Psoas muscle (tissue), 8 donors: ENCODE results near the gene TMEM60. TPM values are rescaled to one million over a fixed set of nuclear protein-coding genes. Genes with fewer than 3 reads are reported as not detected.
"Not testable (repeated sequence)": the region's sequence is repeated elsewhere in the genome, so short reads cannot be mapped to it uniquely, and the experiment has no call there.

Source experiments
- ATAC-seq, 4 donors: fragments of 200-7000 bp; cut with Tn5 transposase; one replicate each; pipeline ENCODE4 v1.9.1; 2020; ENCODE audit warnings: moderate library complexity in 3 of 4, mild to moderate bottlenecking in 2 of 4
- DNase-seq, 2 donors: peaks; one replicate each; pipeline ENCODE4 v3.0.0-alpha.2; 2020
- H3K27ac ChIP-seq: fragments of 200-600 bp; one replicate; pipeline ENCODE4 v1.8.0; 2022
- H3K27me3 ChIP-seq, 3 donors: fragments of 200-600 bp in 1 of 3; one replicate each; pipeline versions ENCODE4 v1.6.1 to v1.8.0; 2013 to 2022; ENCODE audit warnings: low read length in 2 of 3, mild to moderate bottlenecking in 2 of 3, moderate library complexity in 1 of 3; ENCODE audit not compliant: insufficient read depth in 3 of 3
- H3K36me3 ChIP-seq, 2 donors: fragments of 200-600 bp in 1 of 2; one replicate each; pipeline versions ENCODE4 v1.6.1 to v1.8.0; 2013 to 2022; ENCODE audit warnings: low read depth in 1 of 2, mild to moderate bottlenecking in 1 of 2, moderate library complexity in 1 of 2; ENCODE audit not compliant: insufficient read depth in 1 of 2
- H3K4me1 ChIP-seq: fragments of 200-600 bp; one replicate; pipeline ENCODE4 v1.8.0; 2022
- H3K4me3 ChIP-seq: fragments of 200-600 bp; one replicate; pipeline ENCODE4 v1.8.0; 2022; ENCODE audit warnings: mild to moderate bottlenecking
- H3K9me3 ChIP-seq: fragments of 200-600 bp; one replicate; pipeline ENCODE4 v1.8.0; 2022
- CTCF ChIP-seq: fragments of 200-600 bp; IDR thresholded peaks from one replicate; pipeline ENCODE4 v1.8.0; 2022; ENCODE audit warnings: antibody characterized with exemption
- WGBS, 3 donors: extraction: QIAGEN DNeasy Blood & Tissue Kit; methylation state at CpG; one replicate each; pipeline versions ENCODE4 v1.1.6 to v1.1.7; 2013; 5-methylcytosine and 5-hydroxymethylcytosine counted together
- intact Hi-C, 2 donors: fragments of 100-400 bp; cut with DNase I; formaldehyde crosslinking; loops; one replicate each; pipeline versions ENCODE4 v1.11.0 to v1.14.2; 2022
- polyA plus RNA-seq, 3 donors: library from polyadenylated mRNA; stranded (reverse); fragments of 200-250 nt; gene quantifications; one replicate each; pipeline ENCODE4 v1.2.3, GENCODE V29; 2013
- total RNA-seq, 4 donors: library from RNA; stranded (reverse); fragmentation: NEBNext Ultra II Directional in 2 of 4; extraction: Animal tissue kit (Norgen Biotek cat#: 25700) in 2 of 4; gene quantifications; one replicate each; pipeline versions ENCODE4 v1.2.1 to v1.2.4, GENCODE V29; 2021 to 2023
- donor health status: healthy with polysubstance abuse.
- donor health status: DM: no; HTN: no; CAD: no; lungs with moderate emphysema.
- donor health status: Bipolar disorder and iron deficiency.
- donor health status: healthy.
- donor health status: DM: yes; HTN: yes; CAD: no.
- donor health status: DM: no; HTN: no; CAD: no.
- donor health status: DM: no; HTN: no; CAD: no.
- donor health status: DM: yes; HTN: yes; CAD: no.

Gene TMEM60
- total and polyA plus RNA-seq, 7 donors, result 7.7 to 39.3 (median 13.8) TPM

GRCh38 chr7:77838929-77839491 is 40.8 kb upstream of the TMEM60 start:
- peak overlapping the region; percentile 86 for H3K27ac ChIP-seq
- no peaks in the 10 kb centered on the region for H3K9me3 ChIP-seq
- peak overlapping the region; percentile 39 for H3K4me3 ChIP-seq
- DNase-seq (no peak), ATAC-seq (peak in 3 of 4 donors; percentile 51)
- 29 to 58% (median 35%) methylated on average over 3 of the region's 3 CpGs for WGBS, 3 donors
- TF ChIP-seq CTCF, result no peak
- H3K36me3 ChIP-seq, result no peaks in the 10 kb centered on the region
- H3K4me1 ChIP-seq, result peaks cover 52% of the 10 kb centered on the region
- H3K27me3 ChIP-seq, result no peaks in the 10 kb centered on the region
- intact Hi-C loops, result loop anchor here in 1 of 2 donors (5.0 kb wide), 1 partner anchor 42 kb away; the partner anchor contains the start of genes PHTF2 and TMEM60

- no peak for DNase-seq
- intact Hi-C loops, result loop anchor here in 1 of 2 donors (5.0 kb wide), 1 partner anchor 41 kb away; the partner anchor contains the start of genes PHTF2 and TMEM60
- ATAC-seq, result no peak
- H3K9me3 ChIP-seq, result no peaks in the 10 kb centered on the region
- no peak overlapping the region for H3K4me3 ChIP-seq
- H3K36me3 ChIP-seq, result no peaks in the 10 kb centered on the region
- peaks cover 58% of the 10 kb centered on the region for H3K4me1 ChIP-seq
- TF ChIP-seq CTCF, result no peak
- H3K27ac ChIP-seq, result peak overlapping the region; percentile 86
- no peaks in the 10 kb centered on the region for H3K27me3 ChIP-seq
- 31 to 62% (median 39%) methylated on average over 1 of the region's 1 CpG for WGBS, 3 donors
Measured at GRCh38 chr7:77837966-77838365, 39.7 kb upstream of the TMEM60 start.

GRCh38 chr7:77837275-77837674 is 39.0 kb upstream of the TMEM60 start:
- Histone ChIP-seq H3K36me3 (no peaks in the 10 kb centered on the region), H3K4me3 (no peak overlapping the region), H3K9me3 (no peaks in the 10 kb centered on the region), H3K4me1 (peaks cover 56% of the 10 kb centered on the region), H3K27ac (peak overlapping the region; percentile 86), H3K27me3 (no peaks in the 10 kb centered on the region)
- intact Hi-C loops, result loop anchor here in 1 of 2 donors (5.0 kb wide), 1 partner anchor 40 kb away; the partner anchor contains the start of genes PHTF2 and TMEM60
- WGBS, 3 donors, result 34 to 39% (median 34%) methylated on average over 2 of the region's 2 CpGs
- TF ChIP-seq CTCF, result no peak
- ATAC-seq (peak; percentile 61 to 75 (median 64)), DNase-seq (no peak)

- Histone ChIP-seq H3K27ac (peak overlapping the region; percentile 86), H3K4me1 (peaks cover 53% of the 10 kb centered on the region)
- not testable (repeated sequence) for ATAC-seq, DNase-seq, H3K4me3 ChIP-seq, H3K36me3 ChIP-seq, H3K27me3 ChIP-seq, H3K9me3 ChIP-seq
- 97 to 98% (median 98%) methylated on average over 2 of the region's 2 CpGs for WGBS, 3 donors
- intact Hi-C loops, result loop anchor here in 1 of 2 donors (5.0 kb wide), 1 partner anchor 39 kb away; the partner anchor contains the start of genes PHTF2 and TMEM60
Measured at GRCh38 chr7:77836425-77836824, 38.2 kb upstream of the TMEM60 start.

GRCh38 chr7:77833136-77833535 is 34.9 kb upstream of the TMEM60 start:
- no peak for TF ChIP-seq CTCF
- intact Hi-C loops, result no loop called here
- DNase-seq (no peak), ATAC-seq (no peak)
- Histone ChIP-seq H3K36me3 (no peaks in the 10 kb centered on the region), H3K4me1 (peaks cover 38% of the 10 kb centered on the region), H3K27me3 (no peaks in the 10 kb centered on the region), H3K27ac (peak overlapping the region; percentile 86), H3K4me3 (no peak overlapping the region), H3K9me3 (no peaks in the 10 kb centered on the region)
- WGBS, 3 donors, result 98 to 100% (median 100%) methylated on average over 1 of the region's 1 CpG
